ENCODE data around the gene PELI1.

Gene PELI1, protein sequence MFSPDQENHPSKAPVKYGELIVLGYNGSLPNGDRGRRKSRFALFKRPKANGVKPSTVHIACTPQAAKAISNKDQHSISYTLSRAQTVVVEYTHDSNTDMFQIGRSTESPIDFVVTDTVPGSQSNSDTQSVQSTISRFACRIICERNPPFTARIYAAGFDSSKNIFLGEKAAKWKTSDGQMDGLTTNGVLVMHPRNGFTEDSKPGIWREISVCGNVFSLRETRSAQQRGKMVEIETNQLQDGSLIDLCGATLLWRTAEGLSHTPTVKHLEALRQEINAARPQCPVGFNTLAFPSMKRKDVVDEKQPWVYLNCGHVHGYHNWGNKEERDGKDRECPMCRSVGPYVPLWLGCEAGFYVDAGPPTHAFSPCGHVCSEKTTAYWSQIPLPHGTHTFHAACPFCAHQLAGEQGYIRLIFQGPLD

GRCh38 chr2:64144057-64145013 is at the start of gene PELI1:
Gene PELI1, minus strand, starts transcription at chr2:64144420. Its CDS starts 36,110 bp downstream, at chr2:64108310.
- peak within 1 kb of the TSS; percentile 83 for H2AFZ ChIP-seq (ENCODE audit: low read length)
- peaks cover 41% of the 10 kb centered on the region for H3K79me2 ChIP-seq (ENCODE audit: insufficient read depth, low read length)
- peaks cover 41% of the 10 kb centered on the region for H3K4me1 ChIP-seq (ENCODE audit: insufficient read depth, low read length, poor library complexity, severe bottlenecking)

GRCh38 chr2:64193491-64193890 is 49.3 kb upstream of the PELI1 start:
- Histone ChIP-seq H3F3A (ENCODE audit: low read depth) (no peaks in the 10 kb centered on the region), H3K9me3 (ENCODE audit: insufficient read depth, low read depth, low read length) (no peaks in the 10 kb centered on the region), H3K4me3 (ENCODE audit: low read length, poor library complexity, severe bottlenecking) (no peak overlapping the region), H2AFZ (ENCODE audit: low read length) (no peak overlapping the region), H3K9me2 (replicated peaks; ENCODE audit: low read depth, low read length) (no peaks in the 10 kb centered on the region), H3K4me1 (ENCODE audit: insufficient read depth, low read length, poor library complexity, severe bottlenecking) (no peaks in the 10 kb centered on the region), H3K9ac (ENCODE audit: low read depth, low read length, poor library complexity, severe bottlenecking) (no peak overlapping the region), H3K27me3 (ENCODE audit: insufficient read depth, low read length, poor library complexity, severe bottlenecking) (no peaks in the 10 kb centered on the region), H3K4me2 (ENCODE audit: low read depth, low read length, poor library complexity, severe bottlenecking) (no peak overlapping the region), H3K79me2 (ENCODE audit: insufficient read depth, low read length) (no peaks in the 10 kb centered on the region), H3K36me3 (ENCODE audit: insufficient read depth, low read length) (no peaks in the 10 kb centered on the region), H4K20me1 (ENCODE audit: insufficient read depth, low read length, poor library complexity, severe bottlenecking) (no peaks in the 10 kb centered on the region)
- TF ChIP-seq, protein P1, sequence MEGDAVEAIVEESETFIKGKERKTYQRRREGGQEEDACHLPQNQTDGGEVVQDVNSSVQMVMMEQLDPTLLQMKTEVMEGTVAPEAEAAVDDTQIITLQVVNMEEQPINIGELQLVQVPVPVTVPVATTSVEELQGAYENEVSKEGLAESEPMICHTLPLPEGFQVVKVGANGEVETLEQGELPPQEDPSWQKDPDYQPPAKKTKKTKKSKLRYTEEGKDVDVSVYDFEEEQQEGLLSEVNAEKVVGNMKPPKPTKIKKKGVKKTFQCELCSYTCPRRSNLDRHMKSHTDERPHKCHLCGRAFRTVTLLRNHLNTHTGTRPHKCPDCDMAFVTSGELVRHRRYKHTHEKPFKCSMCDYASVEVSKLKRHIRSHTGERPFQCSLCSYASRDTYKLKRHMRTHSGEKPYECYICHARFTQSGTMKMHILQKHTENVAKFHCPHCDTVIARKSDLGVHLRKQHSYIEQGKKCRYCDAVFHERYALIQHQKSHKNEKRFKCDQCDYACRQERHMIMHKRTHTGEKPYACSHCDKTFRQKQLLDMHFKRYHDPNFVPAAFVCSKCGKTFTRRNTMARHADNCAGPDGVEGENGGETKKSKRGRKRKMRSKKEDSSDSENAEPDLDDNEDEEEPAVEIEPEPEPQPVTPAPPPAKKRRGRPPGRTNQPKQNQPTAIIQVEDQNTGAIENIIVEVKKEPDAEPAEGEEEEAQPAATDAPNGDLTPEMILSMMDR (conservative IDR thresholded peaks at IDR 0.05; ENCODE audit: low read length) = no peak
- TF ChIP-seq EZH2phosphoT487 (IDR thresholded peaks at IDR 0.05; ENCODE audit: borderline replicate concordance) = no peak

More at GRCh38 chr2:64144057-64145013, at the start of gene PELI1:
- Histone ChIP-seq H3K36me3 (ENCODE audit: insufficient read depth, low read length) (no peaks in the 10 kb centered on the region), H3F3A (ENCODE audit: low read depth) (no peaks in the 10 kb centered on the region), H3K4me2 (ENCODE audit: low read depth, low read length, poor library complexity, severe bottlenecking) (peak within 1 kb of the TSS; percentile 71), H3K9me3 (ENCODE audit: insufficient read depth, low read depth, low read length) (no peaks in the 10 kb centered on the region), H3K9me2 (replicated peaks; ENCODE audit: low read depth, low read length) (no peaks in the 10 kb centered on the region), H3K9ac (ENCODE audit: low read depth, low read length, poor library complexity, severe bottlenecking) (peak within 1 kb of the TSS; percentile 68), H3K4me3 (ENCODE audit: low read length, poor library complexity, severe bottlenecking) (peak within 1 kb of the TSS; percentile 86), H3K27me3 (ENCODE audit: insufficient read depth, low read length, poor library complexity, severe bottlenecking) (no peaks in the 10 kb centered on the region), H4K20me1 (ENCODE audit: insufficient read depth, low read length, poor library complexity, severe bottlenecking) (peaks cover 18% of the 10 kb centered on the region)
- TF ChIP-seq, protein P1 (conservative IDR thresholded peaks at IDR 0.05; ENCODE audit: low read length) = peak; percentile 37
- no peak for TF ChIP-seq EZH2phosphoT487 (IDR thresholded peaks at IDR 0.05; ENCODE audit: borderline replicate concordance)

DNA sequence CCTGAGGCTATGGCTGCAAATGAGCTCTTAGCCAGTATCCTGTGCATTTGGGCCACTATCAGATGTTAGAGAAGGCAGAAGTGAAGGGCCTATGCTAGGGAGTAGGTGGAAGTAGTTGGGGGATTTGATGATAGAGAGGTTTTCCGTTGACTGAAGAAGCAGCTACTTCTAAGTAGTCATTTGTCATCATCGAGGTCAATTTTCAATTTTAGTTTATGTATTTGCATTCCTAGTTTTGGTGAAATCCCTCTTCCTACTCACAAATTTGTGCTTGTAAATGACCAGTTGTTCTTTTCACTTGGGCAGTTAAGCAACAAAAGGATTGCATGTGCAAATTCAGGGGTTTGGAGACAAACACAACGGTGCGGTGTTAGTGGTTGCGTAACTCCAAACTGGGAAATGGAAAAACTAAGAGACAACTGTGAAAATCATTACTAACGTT is 48.5 kb upstream of the PELI1 start:
- H4K20me1 ChIP-seq (ENCODE audit: insufficient read depth, low read length, poor library complexity, severe bottlenecking) = no peaks in the 10 kb centered on the region
- TF ChIP-seq, protein P1 (conservative IDR thresholded peaks at IDR 0.05; ENCODE audit: low read length) = no peak
- TF ChIP-seq EZH2phosphoT487 (IDR thresholded peaks at IDR 0.05; ENCODE audit: borderline replicate concordance) = no peak
- H3K4me3 ChIP-seq (ENCODE audit: low read length, poor library complexity, severe bottlenecking) = no peak overlapping the region

More for the DNA sequence above, 48.5 kb upstream of the PELI1 start:
- Histone ChIP-seq H3K4me1 (ENCODE audit: insufficient read depth, low read length, poor library complexity, severe bottlenecking) (no peaks in the 10 kb centered on the region), H3K79me2 (ENCODE audit: insufficient read depth, low read length) (no peaks in the 10 kb centered on the region), H3K4me2 (ENCODE audit: low read depth, low read length, poor library complexity, severe bottlenecking) (no peak overlapping the region), H3K9me2 (replicated peaks; ENCODE audit: low read depth, low read length) (no peaks in the 10 kb centered on the region), H3K36me3 (ENCODE audit: insufficient read depth, low read length) (no peaks in the 10 kb centered on the region), H3K27me3 (ENCODE audit: insufficient read depth, low read length, poor library complexity, severe bottlenecking) (no peaks in the 10 kb centered on the region), H3K9me3 (ENCODE audit: insufficient read depth, low read depth, low read length) (no peaks in the 10 kb centered on the region), H3K9ac (ENCODE audit: low read depth, low read length, poor library complexity, severe bottlenecking) (no peak overlapping the region), H3F3A (ENCODE audit: low read depth) (no peaks in the 10 kb centered on the region), H2AFZ (ENCODE audit: low read length) (no peak overlapping the region)
